Heart left ventricle (tissue), 16 donors: ENCODE results near the gene PRR9. TPM values are rescaled to one million over a fixed set of nuclear protein-coding genes. Genes with fewer than 3 reads are reported as not detected.

Experiments used
- ATAC-seq, 4 donors: fragments of 200-7000 bp; cut with Tn5 transposase; one replicate each; pipeline ENCODE4 v1.9.1; 2020 to 2022; ENCODE audit warnings: moderate library complexity in 4 of 4, mild to moderate bottlenecking in 3 of 4, moderate number of reproducible peaks in 1 of 4
- DNase-seq, 5 donors: peaks; one replicate each; pipeline ENCODE4 v3.0.0-alpha.2; 2020
- H3K27ac ChIP-seq, 12 donors: fragments of 200-600 bp; sonication (generic) in 4 of 12; one replicate each; pipeline versions ENCODE4 v1.5.0 to v1.8.0; 2016 to 2022; ENCODE audit warnings: mild to moderate bottlenecking in 2 of 12
- H3K27me3 ChIP-seq, 9 donors: fragments of 200-600 bp; sonication (generic) in 2 of 9; one replicate each; pipeline versions ENCODE4 v1.5.1 to v1.8.0; 2016 to 2022; ENCODE audit warnings: mild to moderate bottlenecking in 3 of 9
- H3K36me3 ChIP-seq, 9 donors: fragments of 200-600 bp; sonication (generic) in 2 of 9; one replicate each; pipeline versions ENCODE4 v1.5.0 to v1.8.0; 2018 to 2022; ENCODE audit warnings: mild to moderate bottlenecking in 2 of 9
- H3K4me1 ChIP-seq, 12 donors: fragments of 200-600 bp; sonication (generic) in 4 of 12; one replicate each; pipeline versions ENCODE4 v1.5.0 to v1.8.0; 2016 to 2022; ENCODE audit warnings: mild to moderate bottlenecking in 3 of 12
- H3K4me3 ChIP-seq, 12 donors: fragments of 200-600 bp; sonication (generic) in 4 of 12; one replicate each; pipeline versions ENCODE4 v1.5.0 to v1.8.0; 2017 to 2022; ENCODE audit warnings: mild to moderate bottlenecking in 9 of 12, moderate library complexity in 4 of 12
- H3K9me3 ChIP-seq, 12 donors: fragments of 200-600 bp; sonication (generic) in 4 of 12; one replicate each; pipeline versions ENCODE4 v1.5.0 to v1.8.0; 2016 to 2022; ENCODE audit warnings: mild to moderate bottlenecking in 1 of 12
- POLR2A ChIP-seq, 2 donors: fragments of 450-650 bp; IDR thresholded peaks; one replicate each; pipeline ENCODE4 v1.6.1; 2017; ENCODE audit warnings: antibody characterized with exemption in 2 of 2, mild to moderate bottlenecking in 2 of 2, moderate library complexity in 2 of 2
- WGBS, 4 donors: extraction: QIAGEN DNeasy Blood & Tissue Kit in 2 of 4; methylation state at CpG; one replicate each; pipeline versions ENCODE4 v1.1.5 to v1.1.7; 2013 to 2018; 5-methylcytosine and 5-hydroxymethylcytosine counted together
- intact Hi-C, 10 donors: fragments of 100-400 bp; cut with DNase I; formaldehyde crosslinking; loops; one replicate each; pipeline versions ENCODE4 v1.11.1 to v1.14.2; 2022
- long read RNA-seq, 3 donors: library from polyadenylated mRNA; unstranded; transcript quantifications; one replicate each; pipeline ENCODE4 v2.0.0, GENCODE V29; 2020 to 2021
- polyA plus RNA-seq, 2 donors: library from polyadenylated mRNA; stranded (reverse); fragments of 200-250 nt; gene quantifications; one replicate each; pipeline ENCODE4 v1.2.3, GENCODE V29; 2013
- total RNA-seq, 9 donors: library from RNA; depleted of rRNA in 2 of 9; stranded (reverse); fragments of >200 nt in 2 of 9; fragmentation: NEBNext Ultra II Directional in 3 of 9; extraction: Animal tissue kit (Norgen Biotek cat#: 25700) in 3 of 9; gene quantifications; one replicate each; pipeline versions ENCODE4 v1.1.0 to v1.2.4, GENCODE V29; 2016 to 2023
- TF ChIP-seq, protein P1 (sequence below), 12 donors: fragments of 200-600 bp; sonication (generic) in 4 of 12; IDR thresholded peaks; one replicate each; pipeline versions ENCODE4 v1.5.0 to v1.8.0; 2018 to 2022; ENCODE audit warnings: antibody characterized with exemption in 12 of 12, mild to moderate bottlenecking in 5 of 12
- donor health status: ischemic (EF 13 %, LVEDD 7.1; RV severe dilation, severe dysfunction).
- donor health status: healthy with polysubstance abuse.
- donor health status: DM: no; HTN: yes; CAD: no.
- donor health status: DM: no; HTN: no; CAD: no.
- donor health status: ischemic (EF 25% LVEDD 6.9; RV normal size, moderate dysfunction).
- donor health status: ischemic (EF 25% LVEDD 5.7; RV mildly dilated, moderate dysfunction).
- donor health status: healthy.
- donor health status: DM: yes; HTN: yes; CAD: no.
- donor health status: ischemic (EF 35%, LVEDD 5.7; RV mildly dilated, moderate dysfunction).
- donor health status: nonischemic (EF 11% LVEDD 7.7; RV severe dilation, severe dysfunction).
- donor health status: DM: yes; HTN: yes; CAD: no.
- donor health status: PGD.
- donor health status: ischemic (EF 29% LVEDD 5.4; RV normal size, mild dysfunction).
- donor health status: nonischemic (EF 23%, LVEDD 6.1; RV moderate dilation, normal function).

The PRR9 gene
- total RNA-seq (1 to 10 TPM in 1 of 9 donors, not detected in 8; 1.1 TPM), polyA plus RNA-seq (not detected)
- long read RNA-seq, donor 1: 0 reads
- long read RNA-seq, donor 2: 0 reads
- long read RNA-seq, donor 3: 0 reads

DNA sequence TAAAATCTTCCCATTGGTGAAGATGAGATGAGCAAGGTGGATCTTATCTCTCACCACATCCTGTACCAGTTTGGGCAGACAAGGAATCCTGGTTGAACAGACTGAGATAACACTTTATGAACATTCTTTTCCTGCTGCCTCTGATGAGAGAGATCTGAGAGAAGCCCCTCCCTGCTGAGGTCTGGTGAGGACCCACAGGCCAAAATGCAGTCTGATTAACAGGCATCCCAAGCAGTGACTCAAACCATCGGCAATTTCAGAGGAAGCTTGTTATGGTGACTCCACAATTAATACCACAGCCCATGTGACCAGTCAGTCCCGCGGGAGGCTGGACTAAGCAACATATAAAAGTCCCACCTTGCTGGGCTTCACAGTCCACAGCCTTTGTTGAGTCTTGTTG lies at the start of gene PRR9:
PRR9 (plus strand) TSS at position 373 of the 400 bp plus-strand sequence. CDS start 561 bp downstream, outside the sequence.
- ATAC-seq: no peak
- H3K4me3 ChIP-seq: no peak within 1 kb of the TSS
- no peak for DNase-seq
- WGBS, 4 donors: 71 to 87% (median 83%) methylated on average over 3 of the region's 3 CpGs
- intact Hi-C loops: no loop called here
- no peaks in the 10 kb centered on the region for H3K4me1 ChIP-seq
- H3K36me3 ChIP-seq: no peaks in the 10 kb centered on the region
- H3K27ac ChIP-seq: no peak within 1 kb of the TSS
- H3K9me3 ChIP-seq: no peaks in the 10 kb centered on the region
- H3K27me3 ChIP-seq: peaks cover 0 to 15% (median 0%) of the 10 kb centered on the region in 9 donors
- no peak for TF ChIP-seq POLR2A (IDR thresholded peaks at IDR 0.05)
- TF ChIP-seq, protein P1, sequence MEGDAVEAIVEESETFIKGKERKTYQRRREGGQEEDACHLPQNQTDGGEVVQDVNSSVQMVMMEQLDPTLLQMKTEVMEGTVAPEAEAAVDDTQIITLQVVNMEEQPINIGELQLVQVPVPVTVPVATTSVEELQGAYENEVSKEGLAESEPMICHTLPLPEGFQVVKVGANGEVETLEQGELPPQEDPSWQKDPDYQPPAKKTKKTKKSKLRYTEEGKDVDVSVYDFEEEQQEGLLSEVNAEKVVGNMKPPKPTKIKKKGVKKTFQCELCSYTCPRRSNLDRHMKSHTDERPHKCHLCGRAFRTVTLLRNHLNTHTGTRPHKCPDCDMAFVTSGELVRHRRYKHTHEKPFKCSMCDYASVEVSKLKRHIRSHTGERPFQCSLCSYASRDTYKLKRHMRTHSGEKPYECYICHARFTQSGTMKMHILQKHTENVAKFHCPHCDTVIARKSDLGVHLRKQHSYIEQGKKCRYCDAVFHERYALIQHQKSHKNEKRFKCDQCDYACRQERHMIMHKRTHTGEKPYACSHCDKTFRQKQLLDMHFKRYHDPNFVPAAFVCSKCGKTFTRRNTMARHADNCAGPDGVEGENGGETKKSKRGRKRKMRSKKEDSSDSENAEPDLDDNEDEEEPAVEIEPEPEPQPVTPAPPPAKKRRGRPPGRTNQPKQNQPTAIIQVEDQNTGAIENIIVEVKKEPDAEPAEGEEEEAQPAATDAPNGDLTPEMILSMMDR (IDR thresholded peaks at IDR 0.05): no peak

GRCh38 chr1:153168686-153169085 lies 48.7 kb upstream of the PRR9 start:
- no peak overlapping the region for H3K4me3 ChIP-seq
- DNase-seq (no peak), ATAC-seq (no peak)
- H3K27me3 ChIP-seq: no peaks in the 10 kb centered on the region
- H3K4me1 ChIP-seq: no peaks in the 10 kb centered on the region
- TF ChIP-seq POLR2A (IDR thresholded peaks at IDR 0.05): no peak
- TF ChIP-seq, protein P1 (IDR thresholded peaks at IDR 0.05): no peak
- intact Hi-C loops: no loop called here
- no peaks in the 10 kb centered on the region for H3K36me3 ChIP-seq
- 62 to 75% (median 66%) methylated on average over 2 of the region's 2 CpGs for WGBS, 4 donors
- H3K9me3 ChIP-seq: no peaks in the 10 kb centered on the region
- no peak overlapping the region for H3K27ac ChIP-seq

GRCh38 chr1:153174624-153175023 lies 42.8 kb upstream of the PRR9 start:
- peaks cover 0 to 3% (median 0%) of the 10 kb centered on the region in 12 donors for H3K9me3 ChIP-seq
- no peak overlapping the region for H3K27ac ChIP-seq
- DNase-seq: no peak

GRCh38 chr1:153178922-153179321 lies 38.5 kb upstream of the PRR9 start:
- Histone ChIP-seq H3K36me3 (no peaks in the 10 kb centered on the region), H3K9me3 (peaks cover 0 to 10% (median 0%) of the 10 kb centered on the region in 12 donors), H3K27me3 (no peaks in the 10 kb centered on the region), H3K27ac (no peak overlapping the region), H3K4me1 (no peaks in the 10 kb centered on the region), H3K4me3 (no peak overlapping the region)
- DNase-seq (no peak), ATAC-seq (no peak)
- intact Hi-C loops: no loop called here
- TF ChIP-seq, protein P1 (IDR thresholded peaks at IDR 0.05): no peak

More at GRCh38 chr1:153174624-153175023, 42.8 kb upstream of the PRR9 start:
- no peak overlapping the region for H3K4me3 ChIP-seq
- H3K4me1 ChIP-seq: no peaks in the 10 kb centered on the region
- no peaks in the 10 kb centered on the region for H3K27me3 ChIP-seq
- ATAC-seq: no peak
- H3K36me3 ChIP-seq: no peaks in the 10 kb centered on the region
- no peak for TF ChIP-seq POLR2A (IDR thresholded peaks at IDR 0.05)
- TF ChIP-seq, protein P1 (IDR thresholded peaks at IDR 0.05): no peak
- intact Hi-C loops: no loop called here
